Neural progenitor cell (in vitro differentiated cells): ENCODE measurements around the gene NRG2.

Source experiments
- CTCF ChIP-seq: fragments of 200-600 bp; sonication (generic); IDR thresholded peaks from 2 replicates; pipeline ENCODE4 v1.5.1; 2017; ENCODE audit warnings: antibody characterized with exemption, mild to moderate bottlenecking
- EZH2 ChIP-seq: fragments of 200-600 bp; sonication (generic); IDR thresholded peaks from 2 replicates; pipeline ENCODE4 v1.6.1; 2017; ENCODE audit warnings: antibody characterized with exemption, mild to moderate bottlenecking, moderate library complexity
- EZH2phosphoT487 ChIP-seq: fragments of 200-600 bp; sonication (generic); IDR thresholded peaks from 2 replicates; pipeline ENCODE4 v1.6.1; 2017; ENCODE audit warnings: antibody characterized with exemption

GRCh38 chr5:139867581-139867980, 175.5 kb downstream of the NRG2 start:
- TF ChIP-seq CTCF (no peak), EZH2 (no peak), EZH2phosphoT487 (no peak)
